Transverse colon (tissue), 4 donors: ENCODE measurements around the gene WDR75.

ENCODE experiments used
- CTCF ChIP-seq, 5 experiments: fragments of 200-600 bp in 3 of 5; fragments of 450-650 bp in 2 of 5; sonication (generic) in 3 of 5; IDR thresholded peaks; 1 replicate in 2 of 5; 2 replicates in 3 of 5; pipeline ENCODE4 v1.5.1; 2016 to 2017; ENCODE audit warnings: antibody characterized with exemption in 5 of 5, inconsistent platforms in 3 of 5, mild to moderate bottlenecking in 2 of 5, moderate library complexity in 1 of 5
- EP300 ChIP-seq: sonication (generic); formaldehyde crosslinking; IDR thresholded peaks from one replicate; pipeline ENCODE4 v1.6.1; 2017; ENCODE audit warnings: antibody characterized with exemption, low read depth
- POLR2A ChIP-seq: fragments of 450-650 bp; IDR thresholded peaks from one replicate; pipeline ENCODE4 v1.6.1; 2016; ENCODE audit warnings: antibody characterized with exemption, mild to moderate bottlenecking, moderate library complexity
- POLR2AphosphoS5 ChIP-seq, 3 donors: sonication (generic); formaldehyde crosslinking; IDR thresholded peaks; one replicate each; pipeline ENCODE4 v1.6.1; 2016; ENCODE audit warnings: antibody characterized with exemption in 3 of 3

GRCh38 chr2:189500456-189501160, 59.3 kb downstream of the WDR75 start:
- TF ChIP-seq CTCF (IDR thresholded peaks at IDR 0.05) (no peak), POLR2AphosphoS5 (IDR thresholded peaks at IDR 0.05) (no peak), POLR2A (no peak), EP300 (no peak)
